Liver (tissue), 3 donors: ENCODE results near the gene GOLGA6A.

Experiments used
- ATF3 ChIP-seq: IDR thresholded peaks from 2 replicates; pipeline ENCODE4 v1.6.1; 2016; ENCODE audit warnings: antibody characterized with exemption
- CTCF ChIP-seq: fragments of 150-350 bp; IDR thresholded peaks from 2 replicates; pipeline ENCODE4 v1.5.1; 2017; ENCODE audit warnings: improper control_type of control experiment, low read depth, low read length; ENCODE audit not compliant: missing input control
- FOXA1 ChIP-seq: IDR thresholded peaks from 2 replicates; pipeline ENCODE4 v1.6.1; 2016; ENCODE audit warnings: antibody characterized with exemption
- HNF4G ChIP-seq: IDR thresholded peaks from 2 replicates; pipeline ENCODE4 v1.6.1; 2016; ENCODE audit warnings: antibody characterized with exemption
- MAX ChIP-seq: IDR thresholded peaks from 2 replicates; pipeline ENCODE4 v1.6.1; 2016; ENCODE audit warnings: antibody characterized with exemption
- REST ChIP-seq: IDR thresholded peaks from 2 replicates; pipeline ENCODE4 v1.6.1; 2016; ENCODE audit warnings: antibody characterized with exemption, mild to moderate bottlenecking
- YY1 ChIP-seq: IDR thresholded peaks from 2 replicates; pipeline ENCODE4 v1.6.1; 2016; ENCODE audit warnings: antibody characterized with exemption, mild to moderate bottlenecking
- donor health status: healthy.
- donor health status: healthy.

- no peak for TF ChIP-seq CTCF
- no peak for TF ChIP-seq REST
- no peak for TF ChIP-seq YY1
- TF ChIP-seq HNF4G = no peak
- TF ChIP-seq FOXA1 = no peak
- no peak for TF ChIP-seq MAX
- no peak for TF ChIP-seq ATF3
Observed at GRCh38 chr15:74127954-74128784, 45.8 kb upstream of the GOLGA6A start.
